Suppressor macrophage (primary cell): ENCODE results near the gene SBF2.
A peak's percentile ranks its signal among the peaks of the same experiment; 100 is the strongest.
"Not testable (repeated sequence)": the region's sequence is repeated elsewhere in the genome, so short reads cannot be mapped to it uniquely, and the experiment has no call there.

Experiments
- DNase-seq, 4 experiments: peaks; one replicate each; pipeline ENCODE4 v3.0.0-alpha.2; 2020 to 2022

The SBF2 gene

DNA sequence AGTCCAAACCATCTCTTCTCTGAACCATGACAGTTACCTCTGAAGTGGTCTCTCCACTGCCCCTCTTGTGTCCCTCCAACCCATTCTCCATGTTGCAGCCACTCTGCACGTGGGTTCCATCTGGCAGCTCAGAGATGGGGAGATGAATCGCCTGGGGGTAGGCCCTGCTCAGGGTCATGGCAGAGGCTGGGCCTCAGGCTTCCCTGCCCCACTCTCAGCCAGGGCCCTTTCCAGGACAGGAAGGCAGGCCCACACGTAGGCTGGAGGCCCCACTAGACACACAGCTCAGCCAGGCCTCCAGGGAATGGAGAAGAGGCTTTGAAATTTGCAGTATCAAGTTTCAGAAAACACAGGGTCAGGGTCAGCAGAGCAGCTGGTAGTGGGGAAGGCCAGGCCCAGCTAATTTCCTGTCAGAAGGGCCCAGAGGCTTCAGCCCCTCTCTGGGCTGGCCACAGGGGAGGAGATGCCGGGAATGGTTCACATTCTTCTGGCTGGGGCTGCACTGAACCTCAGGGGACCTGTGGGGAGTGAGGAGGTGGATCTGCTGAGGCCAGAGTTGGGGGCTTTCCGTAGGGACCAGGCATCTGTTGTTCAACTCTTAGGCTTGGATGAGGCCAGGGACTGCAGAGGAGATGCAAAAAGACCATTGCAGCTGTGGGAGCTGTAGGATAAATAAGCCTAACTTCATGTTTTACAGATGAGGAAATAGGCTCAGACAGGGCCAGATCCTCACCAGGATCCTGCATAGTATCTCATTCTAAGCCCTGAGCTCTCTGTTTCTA lies 528.5 kb downstream of the SBF2 start:
- no peak for DNase-seq

DNA sequence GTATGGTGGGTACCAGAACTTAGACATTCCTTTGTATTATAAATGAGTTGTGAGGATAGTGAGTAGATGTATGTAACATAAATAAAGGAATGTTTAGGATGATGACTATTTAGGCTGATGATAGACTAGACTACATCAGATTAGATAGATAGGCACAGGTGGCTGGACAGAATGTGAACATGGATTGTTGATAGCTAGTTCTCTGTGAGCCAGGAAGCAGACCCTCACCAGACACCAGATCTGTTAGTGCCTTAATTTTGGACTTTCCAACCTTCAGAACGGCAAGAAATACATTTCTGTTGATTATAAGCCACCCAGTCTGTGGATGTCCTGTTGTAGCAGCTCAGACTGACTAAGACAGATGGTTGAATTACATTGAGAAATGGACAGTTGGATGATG lies 530.7 kb downstream of the SBF2 start:
- DNase-seq, result no peak

DNA sequence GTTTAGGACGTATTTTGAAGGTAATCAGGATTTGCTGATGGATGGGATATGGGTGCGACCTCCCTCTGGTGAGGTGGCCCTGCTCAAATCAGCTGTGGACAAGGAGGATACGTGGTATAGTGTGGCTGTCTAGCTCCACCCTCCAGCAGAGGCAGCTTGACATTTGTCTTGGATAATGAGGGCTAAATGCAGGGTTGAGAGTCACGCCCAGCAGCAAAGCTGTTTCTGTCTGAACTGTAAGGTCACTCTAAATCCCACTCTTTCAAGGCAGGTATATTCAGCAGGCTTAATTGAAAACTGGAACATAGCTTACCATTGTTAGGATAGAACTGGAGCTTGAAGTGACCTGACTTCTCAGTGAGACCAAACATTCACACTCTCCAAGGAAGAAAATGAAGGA lies 531.5 kb downstream of the SBF2 start:
- DNase-seq, result no peak

DNA sequence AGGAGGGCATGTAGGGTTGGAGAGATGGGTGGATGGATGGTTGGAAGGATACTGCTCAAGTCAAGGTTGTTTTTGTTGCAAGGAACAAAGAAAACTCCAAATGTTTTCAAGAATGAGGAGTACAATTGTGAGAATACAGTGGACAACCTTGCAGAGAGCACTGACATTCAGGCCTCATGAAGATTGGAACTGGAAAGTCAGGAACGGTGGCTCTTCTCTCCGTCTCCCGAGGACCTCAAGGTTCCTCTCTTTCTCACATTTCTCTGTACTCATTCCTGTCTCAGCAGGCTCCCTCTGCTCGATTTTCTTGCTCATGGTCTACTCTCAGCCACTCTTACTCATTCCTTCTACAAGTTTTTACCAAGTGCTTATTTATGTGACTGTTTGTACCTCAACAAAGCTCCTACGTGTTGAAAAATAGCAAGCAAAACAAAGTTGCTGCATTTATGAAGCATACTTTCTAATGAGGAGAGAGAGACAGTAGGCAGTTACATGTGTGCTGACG lies 532.5 kb downstream of the SBF2 start:
- DNase-seq, result no peak

DNA sequence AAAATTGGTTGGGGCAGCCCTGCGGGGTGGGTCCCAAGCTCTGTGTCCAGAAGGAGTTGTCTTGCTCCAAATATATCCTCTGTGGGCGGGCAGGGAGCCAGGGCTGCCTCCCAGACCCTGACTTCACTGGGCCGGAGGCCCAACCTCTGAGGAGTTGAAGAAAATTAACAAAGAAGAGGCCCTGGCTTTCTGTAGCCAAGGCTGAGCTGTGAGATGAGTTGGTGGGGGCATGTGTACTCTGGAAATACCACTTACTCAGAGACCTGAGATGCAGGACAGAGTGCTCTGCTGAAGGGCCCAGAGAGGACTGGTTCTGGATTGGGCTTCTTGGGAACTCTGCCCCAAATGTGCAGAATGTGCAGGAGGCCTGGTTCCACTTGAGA lies 533.8 kb downstream of the SBF2 start:
- DNase-seq, result peak in 2 of 4 experiments; percentile 34 to 36

DNA sequence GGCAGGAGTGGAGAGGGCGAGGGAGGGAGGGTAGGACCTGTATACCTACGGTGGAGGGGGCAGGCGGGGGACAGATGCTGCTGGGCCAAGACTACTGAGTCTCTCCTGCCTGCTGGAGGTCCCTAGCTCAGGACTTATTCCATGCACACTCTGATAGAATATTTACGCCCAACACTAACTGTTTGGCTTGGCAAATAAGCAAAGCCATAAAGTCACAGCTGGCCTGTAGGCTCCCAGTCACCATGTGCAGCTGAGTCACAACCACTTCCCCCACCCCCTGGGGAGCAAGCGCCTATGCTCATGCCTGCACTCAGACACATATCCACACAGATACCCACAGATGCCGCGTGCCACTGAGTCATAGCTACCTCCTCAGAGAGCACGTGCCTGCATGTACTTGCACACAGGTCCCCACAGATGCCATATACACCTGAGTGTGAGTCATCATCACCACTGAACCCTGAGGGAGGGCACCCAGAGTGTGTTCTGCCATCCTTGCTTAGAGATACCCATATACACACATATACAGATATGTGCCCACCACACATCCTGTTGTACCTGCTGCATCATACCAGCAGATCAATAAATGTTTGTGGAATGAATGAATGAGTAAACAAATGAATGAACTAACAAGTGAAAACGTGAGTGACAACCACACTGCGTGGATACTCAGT lies 534.4 kb downstream of the SBF2 start:
- DNase-seq, result peak; percentile 93 to 97 (median 94)

DNA sequence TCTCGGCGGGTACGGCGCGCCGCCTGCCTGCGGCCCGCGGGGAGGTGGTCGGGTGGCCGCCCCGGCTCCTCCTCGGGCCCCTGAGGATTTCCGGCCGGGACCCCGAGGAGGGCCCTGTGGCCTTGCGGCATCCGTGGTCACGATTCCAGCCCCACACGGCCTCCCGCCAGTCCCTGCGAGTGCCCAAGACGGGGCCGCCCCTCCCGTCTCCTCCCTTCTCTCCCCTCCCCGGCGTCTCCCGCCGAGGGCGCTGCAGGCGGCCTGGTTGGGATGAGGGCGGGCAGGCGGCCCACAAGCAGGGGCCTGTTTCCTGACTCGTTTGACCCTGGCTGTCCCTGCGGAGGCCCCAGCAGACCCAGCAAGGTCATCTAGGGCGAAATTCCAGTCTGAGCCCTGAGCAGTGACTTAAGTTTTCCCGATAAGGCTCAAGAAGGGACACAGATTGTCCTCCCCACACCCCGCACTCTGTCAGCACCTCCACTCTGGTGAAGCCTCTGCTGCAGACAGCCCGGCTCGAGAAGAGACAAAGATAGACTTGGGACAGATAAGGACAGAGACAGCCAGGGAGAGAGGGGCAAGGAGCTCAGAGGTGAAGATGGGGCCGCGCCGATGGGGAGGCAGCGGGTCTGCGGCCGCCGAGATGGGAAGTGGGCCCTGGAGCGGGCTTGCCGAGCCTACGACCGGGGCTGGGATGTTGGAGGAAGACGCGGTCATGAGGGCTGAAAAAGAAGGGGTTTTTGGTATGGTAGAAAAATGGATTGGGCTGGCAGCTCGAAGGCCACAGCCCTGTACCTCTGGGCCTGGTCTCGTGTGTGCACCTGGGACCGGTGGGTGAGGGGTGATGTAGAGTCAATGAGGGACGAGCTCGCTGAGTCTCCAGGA lies 535.1 kb downstream of the SBF2 start:
- DNase-seq, result peak; percentile 74 to 90 (median 82)

DNA sequence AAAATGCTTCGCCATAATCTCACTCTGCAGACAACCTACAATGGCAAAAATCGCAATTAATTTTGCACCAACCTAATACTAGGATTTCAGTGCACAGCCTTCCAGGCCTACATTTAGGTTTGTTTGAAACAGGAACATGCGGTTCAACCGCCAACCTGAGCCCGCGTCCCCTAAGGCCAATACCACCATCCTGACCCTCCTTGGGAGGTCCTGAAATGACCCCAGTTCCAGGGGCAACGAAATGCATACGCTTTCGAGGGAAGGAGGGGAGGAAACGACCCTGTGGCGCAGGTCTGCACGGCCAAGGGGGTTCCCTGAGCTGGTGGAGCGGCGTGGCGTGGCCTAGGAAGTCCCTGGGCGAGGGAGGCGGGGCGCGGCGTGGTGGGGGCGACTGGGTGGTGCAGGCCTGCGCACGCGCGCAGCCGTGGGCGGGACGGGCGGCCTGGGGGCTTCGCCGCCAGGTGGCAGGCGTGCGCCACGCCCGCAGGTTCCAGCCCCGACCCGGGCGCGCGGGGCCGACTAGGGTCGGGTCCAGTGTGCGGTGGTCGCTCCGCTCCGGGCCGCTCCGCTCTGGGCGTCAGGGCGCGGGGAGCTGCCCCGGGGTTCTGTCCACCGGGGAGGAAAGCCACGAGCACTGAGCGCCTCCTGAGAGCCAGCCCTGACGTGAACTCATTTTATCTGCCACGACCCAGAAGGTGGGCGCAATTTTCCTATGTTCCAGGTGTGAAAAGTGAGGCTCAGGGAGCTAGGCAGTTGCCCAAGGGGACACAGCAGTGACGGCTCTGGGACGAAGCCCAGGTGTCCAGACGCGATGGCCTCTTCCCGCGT lies 536.0 kb downstream of the SBF2 start:
- peak; percentile 91 to 97 (median 94) for DNase-seq

DNA sequence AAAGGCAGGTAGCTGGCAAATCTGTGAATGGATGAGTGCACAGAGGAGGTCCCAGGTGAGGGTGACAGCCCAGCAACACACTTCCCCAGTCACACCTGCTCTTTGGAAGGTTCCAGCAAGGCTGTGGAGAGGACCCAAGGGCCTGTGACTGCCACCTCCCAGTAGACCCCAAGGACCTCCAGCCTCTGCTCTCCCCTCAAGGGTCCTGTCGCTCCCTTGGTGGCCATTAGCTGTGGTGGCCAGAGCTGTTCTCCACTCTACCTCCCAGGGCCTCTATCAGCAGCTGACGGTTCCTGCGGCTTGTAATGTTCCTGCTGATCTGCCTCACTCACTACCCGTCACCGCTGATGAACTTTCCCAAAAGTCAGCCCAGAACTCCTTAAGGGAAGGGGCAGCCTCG lies 537.1 kb downstream of the SBF2 start:
- DNase-seq, result no peak

DNA sequence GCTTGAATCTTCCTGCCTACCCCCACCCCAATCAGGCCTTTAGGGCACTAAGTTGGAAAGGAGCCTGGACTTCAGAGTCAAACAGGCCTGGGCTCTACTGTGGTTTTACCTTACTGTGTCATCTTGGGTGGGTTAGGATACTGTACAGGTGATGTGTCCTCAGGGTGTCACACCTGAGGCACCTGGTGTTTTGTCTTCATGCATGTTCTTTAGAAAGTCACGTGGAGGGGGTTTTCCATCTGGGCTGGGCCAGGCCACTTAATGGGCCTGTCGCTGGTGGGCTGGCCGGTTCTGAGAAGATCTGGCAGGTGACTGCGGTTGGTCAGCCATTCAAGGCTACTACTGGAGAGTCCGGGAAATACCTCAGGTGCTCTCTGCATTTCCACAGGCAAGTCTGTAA lies 537.6 kb downstream of the SBF2 start:
- no peak for DNase-seq

DNA sequence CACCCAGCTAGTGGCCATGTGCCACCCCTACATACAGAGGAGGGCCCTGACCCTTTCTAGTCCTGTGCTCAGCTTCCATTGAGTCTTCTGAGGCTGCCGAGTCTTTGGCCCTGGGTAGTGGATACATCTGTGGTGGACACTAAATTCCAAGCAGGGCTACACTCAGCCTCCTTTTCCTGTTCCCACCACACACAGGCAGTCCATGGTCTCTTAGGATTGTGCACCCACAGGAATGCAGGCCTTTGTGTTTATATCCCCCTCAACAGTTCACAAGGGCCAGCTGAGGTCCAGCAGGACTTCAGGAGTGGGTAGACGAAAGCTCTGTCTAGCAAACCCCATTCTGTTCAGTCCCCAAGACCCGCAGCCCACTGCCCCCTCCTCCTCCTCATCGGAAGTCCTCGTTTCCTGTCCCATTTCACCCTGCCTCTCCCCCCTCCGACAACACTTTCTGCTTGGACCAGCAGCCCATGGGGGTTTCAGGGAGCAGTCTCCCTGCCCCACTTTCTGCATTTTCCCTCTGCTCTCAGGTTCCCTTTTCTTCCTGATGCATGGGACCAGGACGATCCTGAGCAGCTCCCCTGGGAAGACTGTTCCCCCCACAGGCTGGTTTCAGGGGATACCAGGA lies 538.3 kb downstream of the SBF2 start:
- DNase-seq, result no peak

DNA sequence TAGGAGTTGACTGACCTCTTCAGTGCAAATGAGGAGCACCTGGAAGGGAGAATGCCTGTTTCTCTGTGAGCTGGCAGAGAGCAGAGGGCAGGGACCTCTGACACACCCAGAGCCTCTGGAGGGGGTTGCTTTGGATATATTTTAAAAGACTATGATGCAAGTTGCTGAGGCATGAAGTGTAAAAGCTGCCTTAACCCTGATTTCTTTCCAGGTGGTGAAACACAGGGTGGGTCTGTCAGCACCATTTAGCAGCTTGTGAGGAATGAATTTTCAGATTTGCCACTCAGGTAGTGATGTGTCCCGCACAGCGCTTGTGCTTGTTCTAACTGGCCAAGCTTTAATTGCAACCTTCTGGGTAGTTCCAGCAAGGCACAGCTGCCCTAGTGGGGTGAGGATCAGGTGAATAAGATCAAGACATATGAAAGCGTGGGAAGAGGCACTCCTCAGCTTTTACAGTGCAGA lies 540.0 kb downstream of the SBF2 start:
- DNase-seq, result no peak

DNA sequence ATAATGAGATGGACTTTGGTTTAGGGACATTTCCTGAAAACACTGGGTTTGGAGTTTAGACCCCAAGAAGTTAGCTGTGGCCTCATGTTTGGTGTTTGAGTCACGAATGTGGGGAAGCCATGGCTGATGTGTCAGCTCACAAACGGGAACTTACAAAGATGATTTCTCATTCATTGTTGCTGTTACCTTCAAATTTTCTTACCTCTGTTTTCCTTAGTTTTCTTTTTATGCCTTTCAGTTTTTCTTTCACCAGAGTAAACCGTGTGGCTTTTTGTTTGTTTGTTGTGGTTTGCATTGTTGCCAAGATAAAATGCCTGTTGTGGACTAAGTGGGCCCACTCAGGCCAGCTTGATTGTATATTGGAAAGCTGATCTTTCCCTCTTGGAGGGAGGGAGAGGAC lies 541.0 kb downstream of the SBF2 start:
- peak; percentile 50 to 77 (median 68) for DNase-seq

DNA sequence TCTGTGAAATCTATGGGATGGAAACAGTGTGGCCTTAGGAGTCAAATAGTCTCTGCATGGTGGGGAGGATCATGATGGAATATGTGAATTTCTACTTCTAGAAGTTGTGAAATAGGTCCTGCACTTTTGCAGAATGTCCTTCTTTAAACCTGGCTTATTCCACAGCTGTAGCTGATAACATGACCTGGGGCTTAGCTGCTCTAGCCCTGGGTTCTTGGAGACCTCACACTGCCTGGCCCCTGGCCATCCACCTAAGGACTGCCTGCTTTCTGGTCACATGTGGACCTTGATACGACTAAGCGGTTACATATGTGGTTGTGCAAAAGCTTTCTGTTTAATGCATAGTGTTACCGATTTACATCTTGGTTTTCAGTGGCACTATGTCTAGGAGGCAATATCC lies 541.9 kb downstream of the SBF2 start:
- no peak for DNase-seq

DNA sequence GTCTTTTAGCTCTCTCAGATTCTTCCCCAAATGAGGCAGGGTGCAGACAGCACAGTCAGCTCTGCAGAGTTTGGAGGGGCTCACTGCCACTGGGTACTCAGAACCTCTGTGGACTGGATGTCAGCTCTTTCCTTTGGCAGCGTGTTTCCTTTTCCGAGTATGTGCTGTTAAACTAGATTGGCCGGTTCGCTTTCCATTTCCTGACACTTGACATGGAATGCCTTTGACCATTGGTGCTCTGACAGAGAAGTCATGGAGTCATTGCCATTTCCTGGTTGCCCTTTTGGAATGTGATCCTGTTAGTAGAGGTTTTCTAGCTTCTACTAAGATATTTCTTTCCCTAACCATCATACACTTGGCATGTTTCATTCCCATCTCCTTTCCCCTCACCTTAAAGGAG lies 543.5 kb downstream of the SBF2 start:
- DNase-seq, result no peak

DNA sequence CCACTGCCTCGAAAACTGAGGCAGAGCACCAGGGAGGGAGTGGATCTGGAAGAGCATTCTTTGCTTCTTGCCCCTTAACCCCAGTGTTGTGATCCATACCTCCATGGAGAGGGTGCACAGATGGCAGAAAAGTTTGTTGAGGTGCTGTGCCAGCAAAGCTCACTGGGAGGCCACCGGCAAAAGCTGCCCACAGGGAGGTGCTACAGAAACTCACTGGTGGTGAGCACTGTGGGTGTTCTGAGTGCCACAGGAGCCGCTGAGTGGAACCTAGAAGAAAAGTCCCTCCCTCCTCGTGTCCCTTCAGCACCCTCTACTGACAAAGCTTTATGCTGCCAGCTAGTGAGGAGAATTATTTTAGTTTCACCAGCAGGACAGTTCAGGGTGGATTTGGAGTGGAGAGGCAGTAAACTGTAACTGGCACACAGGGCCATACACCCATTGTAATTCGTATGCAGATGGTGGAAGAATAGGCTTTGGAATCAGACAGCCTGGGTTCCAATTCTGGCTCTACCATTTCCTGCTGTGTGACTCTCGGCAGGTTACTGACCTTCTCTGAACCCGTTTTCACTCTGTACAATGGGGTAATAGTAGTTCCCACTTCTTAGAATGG lies 545.6 kb downstream of the SBF2 start:
- peak; percentile 78 to 90 (median 87) for DNase-seq

DNA sequence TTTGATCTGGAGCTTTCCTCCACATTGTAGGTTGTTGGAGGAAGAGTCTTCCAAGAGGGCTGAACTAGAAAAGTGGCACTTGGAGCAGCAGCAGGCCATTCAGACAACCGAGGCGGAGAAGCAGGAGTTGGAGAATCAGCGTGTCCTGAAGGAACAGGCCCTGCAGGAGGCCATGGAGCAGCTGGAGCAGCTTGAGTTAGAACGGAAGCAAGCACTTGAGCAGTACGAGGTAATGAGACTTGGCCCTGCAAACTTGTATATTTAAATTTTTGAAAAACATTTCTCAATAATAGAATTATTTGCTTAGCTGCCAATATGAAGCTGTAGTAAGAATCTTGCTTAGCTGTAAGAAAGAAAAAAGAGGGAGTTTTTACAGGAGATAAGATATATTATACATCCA lies 546.2 kb downstream of the SBF2 start:
- no peak for DNase-seq

DNA sequence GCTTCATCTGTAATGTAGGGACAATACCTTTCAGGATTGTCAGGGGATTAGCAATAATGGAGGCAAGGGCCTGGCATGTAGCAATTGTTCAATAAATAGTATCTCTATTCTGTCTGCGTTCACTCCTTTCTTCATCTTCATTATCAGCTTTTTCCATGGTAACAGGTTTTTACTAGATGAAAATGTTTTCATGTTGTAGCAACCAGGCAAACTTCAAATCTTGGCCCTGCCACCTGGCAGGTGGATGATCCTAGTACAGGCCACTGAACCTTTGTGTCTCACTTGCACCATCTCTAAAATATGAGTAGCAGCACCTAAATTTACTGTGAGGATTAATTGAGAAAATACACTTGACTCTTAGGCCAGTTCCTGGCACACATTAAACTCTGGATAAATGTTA lies 546.8 kb downstream of the SBF2 start:
- DNase-seq, result no peak

DNA sequence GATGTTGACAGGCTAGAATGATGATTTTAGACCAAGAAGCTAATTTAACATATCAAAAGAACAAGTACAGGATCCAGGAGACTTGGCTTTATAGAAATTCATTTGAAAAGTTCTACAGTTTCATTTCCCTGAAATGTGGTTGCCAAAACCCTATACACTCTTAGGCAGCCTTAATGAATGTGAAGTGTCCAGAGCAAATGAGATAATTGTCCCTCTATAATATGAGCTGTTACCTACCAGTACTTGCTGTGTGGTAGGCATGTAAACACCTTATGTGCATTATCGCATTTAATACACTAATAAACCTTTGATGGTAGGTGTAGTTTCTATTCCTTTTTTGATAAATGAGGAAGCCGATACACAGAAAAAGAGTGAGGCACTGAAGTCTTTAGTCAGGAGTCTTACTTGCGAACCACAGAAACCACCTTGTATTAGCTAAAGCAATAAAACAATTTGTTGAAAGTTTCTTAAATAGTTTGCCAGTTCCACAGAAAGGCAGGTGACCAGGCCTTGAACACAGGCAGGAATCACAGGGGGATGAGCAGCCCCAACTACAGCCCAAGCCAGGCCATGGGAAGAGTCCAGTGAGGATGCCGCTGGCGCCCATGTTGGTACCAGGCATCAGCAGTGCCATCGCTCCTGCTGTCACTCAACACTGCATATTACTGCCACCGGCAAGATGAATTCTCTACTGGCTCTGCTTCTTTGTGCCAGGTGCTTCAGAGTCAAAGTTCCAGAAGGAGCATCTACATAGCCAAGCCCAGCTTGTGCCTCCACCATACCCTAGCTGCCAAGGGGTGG lies 548.4 kb downstream of the SBF2 start:
- peak in 2 of 4 experiments; percentile 31 to 46 for DNase-seq

DNA sequence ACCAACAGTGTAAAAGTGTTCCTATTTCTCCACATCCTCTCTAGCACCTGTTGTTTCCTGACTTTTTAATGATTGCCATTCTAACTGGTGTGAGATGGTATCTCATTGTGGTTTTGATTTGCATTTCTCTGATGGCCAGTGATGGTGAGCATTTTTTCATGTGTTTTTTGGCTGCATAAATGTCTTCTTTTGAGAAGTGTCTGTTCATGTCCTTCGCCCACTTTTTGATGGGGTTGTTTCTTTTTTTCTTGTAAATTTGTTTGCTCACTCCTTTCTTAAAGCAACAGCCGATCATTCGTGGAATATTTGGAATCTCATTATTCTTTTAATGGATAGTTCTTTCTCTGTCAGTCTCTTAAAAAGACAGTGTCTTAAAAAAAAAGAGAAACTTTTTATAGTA lies 550.5 kb downstream of the SBF2 start:
- not testable (repeated sequence) for DNase-seq
